ENCODE data around the gene C12orf50.

C12orf50 gene

DNA sequence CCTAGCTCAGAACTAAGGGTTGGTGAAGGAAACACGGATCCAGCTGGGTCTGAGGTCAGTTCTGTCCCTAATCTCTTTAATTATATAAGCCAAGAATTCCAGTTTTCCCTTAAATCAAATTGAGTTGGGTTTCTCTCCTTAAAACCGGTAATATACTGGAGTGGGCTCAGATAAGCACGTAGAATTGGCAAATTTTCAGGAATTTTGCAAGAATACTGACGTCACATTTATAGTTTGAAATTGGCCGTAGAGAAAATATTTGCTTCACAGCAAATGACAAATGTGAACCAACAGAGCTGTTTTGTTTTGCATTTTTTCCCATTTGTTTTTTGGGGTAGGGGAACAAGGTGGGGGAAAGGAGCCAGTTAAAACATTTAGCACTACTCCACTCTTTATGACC lies 17.4 kb downstream of the C12orf50 start:
- H3K4me3 ChIP-seq (ENCODE audit: low read depth, low read length) = no peak overlapping the region
- TF ChIP-seq POLR2A (IDR thresholded peaks at IDR 0.05; ENCODE audit: extremely low read depth, insufficient read length) = no peak
- TF ChIP-seq MYC (IDR thresholded peaks at IDR 0.05; ENCODE audit: low read depth, low read length) = no peak
- TF ChIP-seq, protein P1, sequence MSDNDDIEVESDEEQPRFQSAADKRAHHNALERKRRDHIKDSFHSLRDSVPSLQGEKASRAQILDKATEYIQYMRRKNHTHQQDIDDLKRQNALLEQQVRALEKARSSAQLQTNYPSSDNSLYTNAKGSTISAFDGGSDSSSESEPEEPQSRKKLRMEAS (IDR thresholded peaks at IDR 0.05; ENCODE audit: low read depth, low read length) = no peak
- TF ChIP-seq, protein P2, sequence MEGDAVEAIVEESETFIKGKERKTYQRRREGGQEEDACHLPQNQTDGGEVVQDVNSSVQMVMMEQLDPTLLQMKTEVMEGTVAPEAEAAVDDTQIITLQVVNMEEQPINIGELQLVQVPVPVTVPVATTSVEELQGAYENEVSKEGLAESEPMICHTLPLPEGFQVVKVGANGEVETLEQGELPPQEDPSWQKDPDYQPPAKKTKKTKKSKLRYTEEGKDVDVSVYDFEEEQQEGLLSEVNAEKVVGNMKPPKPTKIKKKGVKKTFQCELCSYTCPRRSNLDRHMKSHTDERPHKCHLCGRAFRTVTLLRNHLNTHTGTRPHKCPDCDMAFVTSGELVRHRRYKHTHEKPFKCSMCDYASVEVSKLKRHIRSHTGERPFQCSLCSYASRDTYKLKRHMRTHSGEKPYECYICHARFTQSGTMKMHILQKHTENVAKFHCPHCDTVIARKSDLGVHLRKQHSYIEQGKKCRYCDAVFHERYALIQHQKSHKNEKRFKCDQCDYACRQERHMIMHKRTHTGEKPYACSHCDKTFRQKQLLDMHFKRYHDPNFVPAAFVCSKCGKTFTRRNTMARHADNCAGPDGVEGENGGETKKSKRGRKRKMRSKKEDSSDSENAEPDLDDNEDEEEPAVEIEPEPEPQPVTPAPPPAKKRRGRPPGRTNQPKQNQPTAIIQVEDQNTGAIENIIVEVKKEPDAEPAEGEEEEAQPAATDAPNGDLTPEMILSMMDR (IDR thresholded peaks at IDR 0.05; ENCODE audit: low read depth, low read length) = no peak
- DNase-seq (ENCODE audit: low read depth) = no peak

DNA sequence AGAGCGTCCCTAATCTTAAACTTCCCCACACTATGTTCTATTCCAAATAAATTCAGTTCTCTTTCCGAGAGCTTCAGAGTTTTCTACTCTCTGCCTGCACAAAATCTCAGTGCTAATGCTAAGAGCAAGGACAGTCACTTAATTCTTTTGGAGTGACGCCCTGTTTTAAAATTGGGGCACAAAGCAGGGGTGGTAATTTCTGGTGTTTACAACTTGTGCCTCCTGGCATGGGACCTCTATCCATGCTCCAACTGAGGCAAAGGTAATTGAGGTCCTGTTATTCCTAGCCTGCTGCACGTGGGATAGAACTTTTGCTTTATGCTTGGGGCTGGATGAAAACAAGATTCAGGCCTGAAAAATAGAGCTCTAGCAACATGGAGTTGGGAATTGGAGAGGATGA lies 22.9 kb downstream of the C12orf50 start:
- no peak overlapping the region for H3K4me3 ChIP-seq (ENCODE audit: low read depth, low read length)
- DNase-seq (ENCODE audit: low read depth) = no peak
- TF ChIP-seq POLR2A (IDR thresholded peaks at IDR 0.05; ENCODE audit: extremely low read depth, insufficient read length) (no peak), MYC (IDR thresholded peaks at IDR 0.05; ENCODE audit: low read depth, low read length) (no peak)
- TF ChIP-seq, protein P1 (IDR thresholded peaks at IDR 0.05; ENCODE audit: low read depth, low read length) = no peak
- TF ChIP-seq, protein P2 (IDR thresholded peaks at IDR 0.05; ENCODE audit: low read depth, low read length) = no peak

DNA sequence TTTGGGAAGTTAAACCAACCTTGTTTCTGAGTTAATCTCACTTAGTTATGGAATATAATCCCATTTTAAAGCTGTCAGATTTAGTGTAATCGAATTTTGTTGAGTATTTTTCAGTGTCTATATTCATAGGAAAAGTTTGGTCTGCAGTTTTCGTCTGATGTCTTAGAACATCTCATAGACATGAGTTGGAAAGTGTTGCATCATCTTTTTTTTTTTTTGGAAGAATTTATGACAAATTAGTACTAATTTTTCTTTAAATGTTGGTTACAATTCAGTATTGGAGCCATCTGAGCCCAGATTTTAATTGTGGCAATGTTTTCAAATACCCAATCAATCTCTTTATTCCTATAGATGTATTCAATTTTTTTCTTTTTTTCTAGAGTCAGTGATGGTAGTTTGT lies 27.9 kb downstream of the C12orf50 start:
- TF ChIP-seq, protein P2 (IDR thresholded peaks at IDR 0.05; ENCODE audit: low read depth, low read length) = no peak
- TF ChIP-seq MYC (IDR thresholded peaks at IDR 0.05; ENCODE audit: low read depth, low read length) = no peak
- TF ChIP-seq, protein P1 (IDR thresholded peaks at IDR 0.05; ENCODE audit: low read depth, low read length) = no peak
- H3K4me3 ChIP-seq (ENCODE audit: low read depth, low read length) = no peak overlapping the region
- DNase-seq (ENCODE audit: low read depth) = no peak

DNA sequence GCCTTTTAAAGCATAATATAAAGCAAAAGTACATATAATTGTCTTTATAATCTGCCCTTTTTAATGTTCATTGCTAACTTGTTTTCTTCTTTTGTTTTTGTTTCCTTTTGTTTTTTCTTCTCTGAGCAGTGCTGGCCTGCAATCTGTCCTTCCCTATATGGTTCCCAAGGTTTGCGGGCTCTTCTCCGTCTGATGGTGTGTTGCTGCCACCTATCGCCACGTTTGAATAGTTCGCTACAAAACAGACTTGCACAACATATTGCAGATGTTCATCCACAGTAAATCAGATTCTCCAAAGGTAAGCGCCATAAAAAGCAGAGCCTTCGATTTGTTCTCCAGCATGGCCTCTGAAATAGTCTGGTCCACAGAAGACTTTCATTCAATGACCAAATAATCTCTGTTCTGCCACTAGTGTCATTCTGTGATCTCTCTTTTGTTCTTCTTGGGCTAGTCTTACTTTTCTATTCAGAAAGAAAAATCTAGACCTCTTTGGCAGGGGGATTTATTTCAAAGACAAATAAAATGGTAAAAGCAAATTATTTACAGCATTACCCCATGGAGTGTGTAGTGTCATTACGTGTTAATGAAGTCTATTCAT lies 33.5 kb downstream of the C12orf50 start:
- peak; percentile 79 for DNase-seq (ENCODE audit: low read depth)
- no peak overlapping the region for H3K4me3 ChIP-seq (ENCODE audit: low read depth, low read length)
- TF ChIP-seq, protein P1 (IDR thresholded peaks at IDR 0.05; ENCODE audit: low read depth, low read length) = 0 out of 2 replicates have a peak, but pooled peaks have one; percentile 30
- TF ChIP-seq, protein P2 (IDR thresholded peaks at IDR 0.05; ENCODE audit: low read depth, low read length) = peak; percentile 73
- TF ChIP-seq POLR2A (IDR thresholded peaks at IDR 0.05; ENCODE audit: extremely low read depth, insufficient read length) (no peak), MYC (IDR thresholded peaks at IDR 0.05; ENCODE audit: low read depth, low read length) (no peak; the same call in 1 of the 2 replicates)

DNA sequence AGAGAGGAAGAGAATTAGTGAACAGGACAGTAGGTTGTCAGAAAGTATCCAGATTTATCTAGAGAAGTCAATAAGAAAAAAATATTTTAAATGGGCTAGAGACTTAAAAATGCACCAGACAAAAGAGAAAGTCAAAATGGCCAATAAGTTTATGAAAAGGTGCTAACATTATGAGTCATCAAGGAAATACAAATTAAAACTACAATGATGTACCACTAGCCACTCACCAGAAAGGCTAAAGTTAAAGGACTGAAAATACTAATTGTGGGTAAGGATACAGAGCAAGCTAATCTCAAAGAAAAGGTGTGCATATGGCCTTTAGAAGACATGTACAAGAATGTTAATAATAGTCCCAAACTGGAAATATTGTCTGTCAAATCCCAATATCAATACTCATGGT lies 37.7 kb downstream of the C12orf50 start:
- DNase-seq (ENCODE audit: low read depth) = no peak
- no peak overlapping the region for H3K4me3 ChIP-seq (ENCODE audit: low read depth, low read length)
- TF ChIP-seq, protein P2 (IDR thresholded peaks at IDR 0.05; ENCODE audit: low read depth, low read length) = no peak
- TF ChIP-seq MYC (IDR thresholded peaks at IDR 0.05; ENCODE audit: low read depth, low read length) (no peak), POLR2A (IDR thresholded peaks at IDR 0.05; ENCODE audit: extremely low read depth, insufficient read length) (no peak)
- TF ChIP-seq, protein P1 (IDR thresholded peaks at IDR 0.05; ENCODE audit: low read depth, low read length) = no peak
